Spleen (tissue), 7 donors: ENCODE data around the gene PEAK3.

Experiments
- CTCF ChIP-seq, 11 experiments: fragments of 200-600 bp in 7 of 11; fragments of 450-650 bp in 4 of 11; sonication (generic) in 4 of 11; IDR thresholded peaks in 8 of 11; conservative IDR thresholded peaks in 3 of 11; 1 replicate in 7 of 11; 2 replicates in 4 of 11; pipeline versions ENCODE4 v1.4.0 to v1.8.0; 2016 to 2021; ENCODE audit warnings: antibody characterized with exemption in 11 of 11, inconsistent platforms in 4 of 11, mild to moderate bottlenecking in 1 of 11
- POLR2A ChIP-seq, 3 donors: fragments of 450-650 bp; IDR thresholded peaks; one replicate each; pipeline ENCODE4 v1.5.1; 2017; ENCODE audit warnings: antibody characterized with exemption in 3 of 3, mild to moderate bottlenecking in 1 of 3
- POLR2AphosphoS5 ChIP-seq, 3 donors: sonication (generic); formaldehyde crosslinking; IDR thresholded peaks; one replicate each; pipeline ENCODE4 v1.5.1; 2017; ENCODE audit warnings: antibody characterized with exemption in 3 of 3
- donor health status: DM: no; HTN: no; CAD: no; lungs with moderate emphysema.
- donor health status: DM: no; HTN: no; CAD: no.
- donor health status: DM: no; HTN: no; CAD: no.

- peak in 2 of 3 donors; percentile 11 to 35 for TF ChIP-seq POLR2A (IDR thresholded peaks at IDR 0.05)
- no peak for TF ChIP-seq CTCF (IDR thresholded peaks at IDR 0.05 in 8 of 11, conservative IDR thresholded peaks at IDR 0.05 in 3 of 11)
- TF ChIP-seq POLR2AphosphoS5 (IDR thresholded peaks at IDR 0.05) = no peak
Measured at GRCh38 chr19:2236064-2236313, 46.0 kb downstream of the PEAK3 start.
